K562 (cell line): ENCODE measurements around the gene GRIK5. TPM values are rescaled to one million over a fixed set of nuclear protein-coding genes. Genes with fewer than 3 reads are reported as not detected.
A peak's percentile ranks its signal among the peaks of the same experiment; 100 is the strongest.

Experiments used
- ATAC-seq: fragments of 200-7000 bp; cut with Tn5 transposase; 3 replicates; pipeline ENCODE4 v1.9.1; 2020; ENCODE audit warnings: moderate library complexity
- BruUV-seq: library from RNA; stranded (reverse); fragments of 400-500 nt; replicated peaks from 2 replicates; lab custom pipeline; 2021; lab: Mats Ljungman, UMichigan
- CTCF ChIA-PET: fragments of 300-600 bp; formaldehyde crosslinking; extraction: SDS; loops from one replicate; lab custom pipeline; 2021; ENCODE audit warnings: low intra/inter-chr PET ratio; lab: Yijun Ruan, JAX
- POLR2A ChIA-PET: fragments of 300-600, 350-650 bp; sonication (Branson Sonifier 250); formaldehyde crosslinking; extraction: SDS; loops from one replicate; lab custom pipeline; 2021; ENCODE audit warnings: antibody characterized with exemption, inconsistent platforms; lab: Yijun Ruan, JAX
- DNase-seq, 4 experiments: peaks; one replicate each; pipeline versions ENCODE4 v3.0.0 to v3.0.0-alpha.2; 2011 to 2018; ENCODE audit warnings: low spot score in 3 of 4, mixed read lengths in 3 of 4; ENCODE audit errors: extremely low read depth in 1 of 4
- FAIRE-seq: peaks from 2 replicates; lab custom pipeline; 2011; peaks lifted over from hg19 to GRCh38; lab: Jason Lieb, UNC
- H2AFZ ChIP-seq: 2 replicates; pipeline ENCODE4 v1.6.0; 2011; ENCODE audit warnings: low read depth, low read length, control low read depth, inconsistent platforms
- H3K27ac ChIP-seq: fragments of 200-600 bp; 3 replicates; pipeline ENCODE4 v1.8.0; 2011; ENCODE audit warnings: low read depth, mild to moderate bottlenecking, control low read depth, inconsistent platforms, low read length, moderate library complexity, mixed read lengths; ENCODE audit errors: extremely low read depth
- H3K27me3 ChIP-seq, 2 experiments: fragments of 300-600 bp in 1 of 2; 2 replicates in 1 of 2; 3 replicates in 1 of 2; pipeline versions ENCODE4 v1.6.0 to v1.8.0; 2011; ENCODE audit warnings: inconsistent platforms in 2 of 2, low read length in 2 of 2, mild to moderate bottlenecking in 1 of 2, mixed read lengths in 1 of 2, moderate library complexity in 1 of 2; ENCODE audit not compliant: control insufficient read depth in 2 of 2, insufficient read depth in 2 of 2
- H3K36me3 ChIP-seq: fragments of 300-600 bp; 3 replicates; pipeline ENCODE4 v1.8.0; 2011; ENCODE audit warnings: mild to moderate bottlenecking, low read length, inconsistent platforms; ENCODE audit not compliant: control insufficient read depth, insufficient read depth
- H3K4me1 ChIP-seq, 2 experiments: fragments of 200-600 bp in 1 of 2; replicated peaks in 1 of 2; 2 replicates in 1 of 2; 3 replicates in 1 of 2; pipeline versions ENCODE4 v1.5.1 to v1.8.0; 2011; ENCODE audit warnings: inconsistent platforms in 2 of 2, low read length in 2 of 2, mild to moderate bottlenecking in 1 of 2, mixed read lengths in 1 of 2, moderate library complexity in 1 of 2; ENCODE audit not compliant: control insufficient read depth in 2 of 2, insufficient read depth in 2 of 2
- H3K4me2 ChIP-seq: 2 replicates; pipeline ENCODE4 v1.6.1; 2011; ENCODE audit warnings: low read length, control low read depth, inconsistent platforms, mixed read lengths; ENCODE audit not compliant: insufficient read depth
- H3K4me3 ChIP-seq: fragments of 200-600 bp; sonication (generic), shearing (Covaris generic); 2 replicates; pipeline ENCODE4 v1.5.1; 2016; ENCODE audit warnings: control low read depth, inconsistent platforms
- H3K79me2 ChIP-seq: fragments of 200-600 bp; 3 replicates; pipeline ENCODE4 v1.8.0; 2011; ENCODE audit warnings: low read length, inconsistent platforms; ENCODE audit not compliant: control insufficient read depth, insufficient read depth
- H3K9ac ChIP-seq, 2 experiments: 2 replicates each; pipeline versions ENCODE4 v1.6.0 to v1.6.1; 2011; ENCODE audit warnings: low read depth in 2 of 2, low read length in 2 of 2, control low read depth in 1 of 2, inconsistent platforms in 1 of 2, mild to moderate bottlenecking in 1 of 2, mixed read lengths in 1 of 2; ENCODE audit not compliant: insufficient read depth in 1 of 2
- H3K9me1 ChIP-seq: one replicate; pipeline ENCODE4 v1.6.0; 2011; ENCODE audit warnings: inconsistent platforms, mild to moderate bottlenecking, low read length, moderate library complexity; ENCODE audit not compliant: control insufficient read depth, insufficient read depth
- H3K9me3 ChIP-seq: replicated peaks from 2 replicates; pipeline ENCODE4 v1.5.1; 2011; ENCODE audit warnings: low read depth, low read length, inconsistent platforms; ENCODE audit not compliant: control insufficient read depth, insufficient read depth
- H4K20me1 ChIP-seq: replicated peaks from 2 replicates; pipeline ENCODE4 v1.6.1; 2011; ENCODE audit warnings: low read length, inconsistent platforms, mixed read lengths; ENCODE audit not compliant: control insufficient read depth, insufficient read depth
- FOXM1 ChIP-seq, 2 experiments: fragments of 450-650 bp in 1 of 2; sonication (generic) in 1 of 2; formaldehyde crosslinking in 1 of 2; IDR thresholded peaks; 2 replicates each; pipeline versions ENCODE4 v1.6.1 to v1.9.0; 2017 to 2022; ENCODE audit warnings: low read depth in 2 of 2, mild to moderate bottlenecking in 2 of 2, missing genetic modification reagents in 1 of 2, moderate library complexity in 1 of 2
- HDAC3 ChIP-seq: fragments of 450-650 bp; IDR thresholded peaks from 2 replicates; pipeline ENCODE4 v1.6.1; 2018; ENCODE audit warnings: borderline replicate concordance, mild to moderate bottlenecking, moderate library complexity; ENCODE audit not compliant: partially characterized antibody
- HLTF ChIP-seq: fragments of 450-650 bp; IDR thresholded peaks from 2 replicates; pipeline ENCODE4 v1.6.1; 2016
- UBTF ChIP-seq, 2 experiments: IDR thresholded peaks; 2 replicates each; pipeline ENCODE4 v1.6.1; 2012; ENCODE audit warnings: improper control_type of control experiment in 2 of 2, low read depth in 2 of 2, low read length in 2 of 2, borderline replicate concordance in 1 of 2
- WGBS: fragments of 100-300 bp; shearing (Covaris generic); methylation state at CpG from one replicate; pipeline ENCODE4 v1.1.6; 2016; ENCODE audit warnings: low coverage, mixed read lengths; ENCODE audit not compliant: insufficient coverage; ENCODE audit errors: missing lambda C conversion rate; 5-methylcytosine and 5-hydroxymethylcytosine counted together
- in situ Hi-C: fragments of 300-500 bp; cut with MboI; formaldehyde crosslinking; loops from 4 replicates; pipeline ENCODE4 v1.15.0; 2018; ENCODE audit warnings: inconsistent platforms, mixed read lengths
- intact Hi-C: fragments of 100-400 bp; cut with micrococcal nuclease; formaldehyde crosslinking; loops from 2 replicates; pipeline ENCODE4 v1.14.2; 2022
- polyA plus RNA-seq, 8 experiments: library from polyadenylated mRNA; depleted of rRNA in 4 of 8; stranded (reverse) in 5 of 8; unstranded in 3 of 8; fragments of >200 nt; fragmentation: Nextera tagmentation in 2 of 8; fragmentation: Illumina TruSeq in 1 of 8; extraction: Ambion mirVana in 2 of 8; extraction: Trizol in 1 of 8; gene quantifications; 2 replicates each; pipeline versions ENCODE4 v1.2.1 to v1.2.3, GENCODE V29; 2011 to 2014; ENCODE audit warnings: inconsistent platforms in 1 of 8, missing spikeins in 1 of 8
- total RNA-seq, 7 experiments: library from RNA; depleted of rRNA in 6 of 7; stranded (reverse); fragments of >200 nt in 6 of 7; fragmentation: Illumina TruSeq in 2 of 7; extraction: Trizol in 2 of 7; gene quantifications; 2 replicates each; pipeline versions ENCODE4 v1.2.1 to v1.2.3, GENCODE V29; 2011 to 2021; ENCODE audit warnings: low replicate concordance in 1 of 7

The GRIK5 gene
- total and polyA plus RNA-seq, 9 of the 15 experiments (the other 6 are each of a cell fraction or from before 2014, with no cell fraction given): 0.04 to 0.55 (median 0.27) TPM; not detected in 2

- no peak for FAIRE-seq
These were observed 47.4 kb downstream of the GRIK5 start for GRCh38 chr19:42022616-42023015.

GRCh38 chr19:42021185-42021584 lies 48.8 kb downstream of the GRIK5 start:
- ATAC-seq (no peak), FAIRE-seq (no peak), DNase-seq (no peak)
- H3K27ac ChIP-seq: no peak overlapping the region
- H3K9me1 ChIP-seq: no peaks in the 10 kb centered on the region
- 41% methylated on average over 15 of the region's 15 CpGs for WGBS
- BruUV-seq: no TSS peak
- no peaks in the 10 kb centered on the region for H3K9me3 ChIP-seq
- in situ Hi-C loops (no loop called here), intact Hi-C loops (no loop called here)
- TF ChIP-seq UBTF (IDR thresholded peaks at IDR 0.05; ENCODE audit: borderline replicate concordance in 1 of 2, low read depth in 2 of 2, low read length in 2 of 2): no peak
- no peak for TF ChIP-seq HDAC3
- no peak for TF ChIP-seq HLTF
- ChIA-PET POLR2A (interaction anchor here (0.9 to 1.3 kb wide), 2 partner anchors 10 to 25 kb away, joined by 3 to 4 read pairs; no protein-coding TSS in a partner anchor), CTCF (no interaction called here)
- H3K9ac ChIP-seq: 0 out of 4 replicates have a peak overlapping the region, but pooled peaks of 1 of the 2 experiments have one; percentile 55
- H3K27me3 ChIP-seq: peaks cover 2 to 14% of the 10 kb centered on the region in 2 experiments; a peak in 4 of 5 replicates
- H3K4me2 ChIP-seq: no peak overlapping the region
- 0 out of 2 replicates have a peak, but pooled peaks cover 4% of the 10 kb centered on the region for H4K20me1 ChIP-seq
- H3K4me3 ChIP-seq: no peak overlapping the region
- no peaks in the 10 kb centered on the region for H3K36me3 ChIP-seq
- peaks cover 14 to 21% of the 10 kb centered on the region in 2 experiments for H3K4me1 ChIP-seq
- H2AFZ ChIP-seq: no peak overlapping the region
- H3K79me2 ChIP-seq: no peaks in the 10 kb centered on the region

More at GRCh38 chr19:42022616-42023015, 47.4 kb downstream of the GRIK5 start:
- no peaks in the 10 kb centered on the region for H3K79me2 ChIP-seq
- no peak for TF ChIP-seq FOXM1 (IDR thresholded peaks at IDR 0.05; ENCODE audit: low read depth)
- no peak for TF ChIP-seq FOXM1 (CRISPR knock-in tag; IDR thresholded peaks at IDR 0.05; ENCODE audit: low read depth)
- no peak overlapping the region for H3K4me3 ChIP-seq
- ChIA-PET CTCF (interaction anchor here (0.6 kb wide), 1 partner anchor 80 kb away, joined by 3 read pairs; no protein-coding TSS in a partner anchor), POLR2A (no interaction called here)
- WGBS: 15% methylated on average over 5 of the region's 5 CpGs
- in situ Hi-C loops (no loop called here), intact Hi-C loops (loop anchor here (1.0 kb wide), 2 partner anchors 24 to 64 kb away; no protein-coding TSS in a partner anchor)
- 0 out of 2 replicates have a peak, but pooled peaks cover 4% of the 10 kb centered on the region for H4K20me1 ChIP-seq
- DNase-seq (no peak), ATAC-seq (no peak)
- no peaks in the 10 kb centered on the region for H3K9me3 ChIP-seq
- BruUV-seq: no TSS peak
- no peak overlapping the region; a peak in 1 of 4 replicates for H3K9ac ChIP-seq
- H2AFZ ChIP-seq: no peak overlapping the region
- no peaks in the 10 kb centered on the region for H3K36me3 ChIP-seq
- H3K4me2 ChIP-seq: no peak overlapping the region
- peaks cover 13 to 21% of the 10 kb centered on the region in 2 experiments for H3K4me1 ChIP-seq
- peaks cover 6 to 22% of the 10 kb centered on the region in 2 experiments; a peak in 4 of 5 replicates for H3K27me3 ChIP-seq
- no peak overlapping the region for H3K27ac ChIP-seq
- no peaks in the 10 kb centered on the region for H3K9me1 ChIP-seq
